HG02943 (cell line): ENCODE results near the gene ARFGEF3.

ENCODE experiments used
- ATAC-seq: cut with Tn5 transposase; IDR thresholded peaks from one replicate; pipeline ENCODE4 v1.9.1; 2021; ENCODE audit warnings: mild to moderate bottlenecking, low read depth, moderate library complexity; ENCODE audit not compliant: unreplicated experiment

The ARFGEF3 gene

GRCh38 chr6:138160329-138161087 is 1.2 kb upstream of the ARFGEF3 start:
- ATAC-seq = no peak

GRCh38 chr6:138161088-138161337 is 726 bp upstream of the ARFGEF3 start:
- no peak for ATAC-seq

- ATAC-seq = no peak
Measured at GRCh38 chr6:138162111-138162954, 594 bp downstream of the ARFGEF3 start.

GRCh38 chr6:138162955-138163575 is 1.3 kb downstream of the ARFGEF3 start:
- ATAC-seq = no peak

GRCh38 chr6:138175596-138175995 is 13.9 kb downstream of the ARFGEF3 start:
- no peak for ATAC-seq

- no peak for ATAC-seq
Measured at GRCh38 chr6:138176652-138177232, 15.0 kb downstream of the ARFGEF3 start.

- no peak for ATAC-seq
Measured at GRCh38 chr6:138182939-138183789, 21.4 kb downstream of the ARFGEF3 start.

- ATAC-seq = no peak
Measured at GRCh38 chr6:138183790-138184134, 22.0 kb downstream of the ARFGEF3 start.

GRCh38 chr6:138184230-138184629 is 22.5 kb downstream of the ARFGEF3 start:
- no peak for ATAC-seq

- ATAC-seq = no peak
Measured at GRCh38 chr6:138187156-138187555, 25.4 kb downstream of the ARFGEF3 start.

GRCh38 chr6:138188278-138188941 is 26.7 kb downstream of the ARFGEF3 start:
- ATAC-seq = no peak

- no peak for ATAC-seq
Measured at GRCh38 chr6:138194287-138194686, 32.5 kb downstream of the ARFGEF3 start.

GRCh38 chr6:138196122-138196738 is 34.5 kb downstream of the ARFGEF3 start:
- ATAC-seq = no peak

- no peak for ATAC-seq
Measured at GRCh38 chr6:138197570-138197969, 35.8 kb downstream of the ARFGEF3 start.

- ATAC-seq = no peak
Measured at GRCh38 chr6:138198430-138199091, 36.8 kb downstream of the ARFGEF3 start.

- ATAC-seq = no peak
Measured at GRCh38 chr6:138201836-138202235, 40.1 kb downstream of the ARFGEF3 start.

GRCh38 chr6:138203315-138203714 is 41.6 kb downstream of the ARFGEF3 start:
- ATAC-seq = no peak

GRCh38 chr6:138204303-138204702 is 42.6 kb downstream of the ARFGEF3 start:
- no peak for ATAC-seq

- no peak for ATAC-seq
Measured at GRCh38 chr6:138204792-138205384, 43.1 kb downstream of the ARFGEF3 start.
